C4-2B (cell line): ENCODE data around the gene EHBP1L1.
"Not testable (repeated sequence)": the region's sequence is repeated elsewhere in the genome, so short reads cannot be mapped to it uniquely, and the experiment has no call there.

Experiments
- CTCF ChIP-seq: fragments of 450-650 bp; conservative IDR thresholded peaks from 2 replicates; pipeline ENCODE4 v1.5.1; 2017; ENCODE audit warnings: mild to moderate bottlenecking
- ZFX ChIP-seq: fragments of 450-650 bp; IDR thresholded peaks from 2 replicates; pipeline ENCODE4 v1.6.1; 2017

GRCh38 chr11:65564879-65565559, 10.8 kb upstream of the EHBP1L1 start:
- not testable (repeated sequence) for TF ChIP-seq CTCF, ZFX
